NCI-H1436 (cell line): ENCODE measurements around the gene VEGFD.
"Not testable (repeated sequence)": the region's sequence is repeated elsewhere in the genome, so short reads cannot be mapped to it uniquely, and the experiment has no call there.

Experiments used
- DNase-seq: peaks from one replicate; lab custom pipeline; 2025; lab: John Stamatoyannopoulos, UW

The VEGFD gene

DNA sequence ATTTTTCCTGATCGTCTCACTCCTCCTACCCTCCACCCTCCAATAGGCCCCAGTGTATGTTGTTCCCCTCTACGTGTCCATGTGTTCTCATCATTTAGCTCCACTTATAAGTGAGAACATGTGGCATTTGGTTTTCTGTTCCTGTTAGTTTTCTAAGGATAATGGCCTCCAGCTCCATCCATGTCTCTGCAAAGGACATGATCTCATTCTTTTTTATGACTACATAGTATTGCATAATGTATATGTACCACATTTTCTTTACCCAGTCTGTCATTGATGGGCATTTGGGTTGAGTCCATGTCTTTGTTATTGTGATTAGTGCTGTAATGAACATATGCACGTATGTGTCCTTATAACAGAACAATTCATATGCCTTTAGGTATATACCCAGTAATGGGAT lies 78.3 kb downstream of the VEGFD start:
- DNase-seq = not testable (repeated sequence)

DNA sequence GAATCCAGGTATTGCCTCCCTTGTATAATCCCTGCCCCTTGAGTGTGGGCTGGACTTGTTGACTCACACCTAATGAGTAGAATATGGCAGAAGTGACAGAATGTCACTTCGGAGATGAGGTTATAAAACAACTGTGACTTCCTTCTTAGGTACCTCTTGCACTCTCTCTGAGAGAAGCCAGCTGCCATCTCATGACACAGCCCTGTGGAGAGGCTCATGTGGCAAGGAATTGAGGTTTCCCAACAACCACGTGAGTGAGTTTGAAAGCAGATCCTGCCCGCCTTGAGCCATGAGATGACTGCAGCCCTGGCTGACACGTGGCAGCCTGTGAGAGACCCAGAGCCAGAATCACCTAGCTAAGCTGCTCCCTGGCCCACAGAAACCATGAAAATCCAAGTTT lies 82.3 kb downstream of the VEGFD start:
- DNase-seq = no peak

DNA sequence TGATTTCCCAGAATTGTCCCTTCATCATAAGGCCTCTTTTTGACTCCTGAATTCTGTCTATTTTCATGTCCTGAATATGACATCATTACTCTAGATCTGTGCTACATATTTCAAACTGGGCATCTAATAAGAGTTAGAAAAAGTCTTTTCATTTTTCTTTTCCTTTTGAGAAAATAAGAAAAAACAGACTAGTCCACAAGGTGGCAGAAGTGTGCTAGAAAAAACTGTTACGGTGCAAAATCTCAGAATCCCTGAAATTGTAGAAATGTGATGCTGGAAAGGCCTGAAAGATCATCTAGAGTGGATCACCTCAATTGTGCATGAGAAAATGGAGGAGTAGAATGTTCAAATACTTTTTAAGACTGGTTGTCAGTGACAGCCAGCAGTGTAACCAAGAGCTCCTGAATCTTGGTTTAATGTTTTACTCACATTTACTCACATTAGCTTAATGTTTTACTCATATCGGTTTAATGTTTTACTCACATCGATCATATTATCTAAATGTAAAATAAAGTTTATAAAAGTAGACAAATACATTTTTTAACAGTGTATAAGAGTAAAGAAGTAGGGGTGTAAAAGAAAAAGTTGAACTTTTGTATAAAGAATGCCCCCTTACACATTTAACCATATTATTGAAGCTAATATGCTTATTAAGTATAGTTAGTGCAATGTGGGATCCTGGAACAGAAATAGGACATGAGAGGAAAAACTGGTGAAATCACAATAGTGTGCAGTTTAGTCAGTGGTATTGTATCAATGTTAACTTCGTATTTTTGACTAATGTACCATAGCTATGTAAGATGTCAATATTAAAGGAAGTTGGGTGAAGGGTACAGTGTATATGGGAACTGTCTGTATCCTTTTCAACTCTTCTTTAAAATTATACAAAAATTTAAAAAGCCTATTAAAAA lies 84.0 kb downstream of the VEGFD start:
- no peak for DNase-seq

DNA sequence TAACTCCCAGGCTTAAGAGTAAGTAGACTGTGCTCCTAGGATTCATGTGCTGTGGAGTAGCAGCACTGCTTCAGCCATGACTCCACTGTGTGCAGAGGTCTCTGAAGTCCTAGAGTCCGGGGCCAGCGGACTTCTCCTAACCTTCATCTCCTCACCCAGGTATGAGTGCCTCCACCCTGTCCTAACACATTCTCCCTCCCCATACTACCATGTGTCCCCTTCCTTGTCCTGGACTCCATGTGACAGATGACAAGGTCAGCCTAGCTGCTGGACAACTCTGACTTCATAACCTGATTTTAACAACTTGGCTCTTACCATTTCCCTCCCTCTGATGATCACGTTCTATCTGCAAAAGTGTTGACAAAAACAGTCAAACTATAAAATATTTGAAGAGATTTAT lies 85.4 kb downstream of the VEGFD start:
- no peak for DNase-seq

DNA sequence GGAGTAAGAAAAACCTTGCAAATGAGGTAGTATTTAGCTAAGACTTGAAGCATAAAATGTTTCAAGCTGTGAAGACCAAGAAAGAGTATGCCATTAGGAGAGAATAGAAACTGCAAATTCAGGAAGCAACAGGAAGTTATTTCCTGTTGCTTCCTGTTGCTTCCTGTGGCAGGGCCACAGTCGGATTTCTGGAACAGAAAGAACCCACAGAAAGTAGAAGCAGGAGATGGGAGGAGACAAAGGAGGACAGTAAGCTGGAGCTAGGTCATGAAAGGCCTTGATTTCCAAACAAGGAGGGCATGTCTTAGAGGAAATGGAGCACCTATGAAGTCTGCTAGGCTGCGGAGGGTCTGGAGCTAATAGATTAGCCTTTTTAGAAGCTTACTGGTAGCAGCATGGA lies 86.0 kb downstream of the VEGFD start:
- no peak for DNase-seq
